Measurements from ENCODE around the gene GAGE12F. TPM values are rescaled to one million over a fixed set of nuclear protein-coding genes. Genes with fewer than 3 reads are reported as not detected.
"Not testable (repeated sequence)": the region's sequence is repeated elsewhere in the genome, so short reads cannot be mapped to it uniquely, and the experiment has no call there.

The GAGE12F gene, protein sequence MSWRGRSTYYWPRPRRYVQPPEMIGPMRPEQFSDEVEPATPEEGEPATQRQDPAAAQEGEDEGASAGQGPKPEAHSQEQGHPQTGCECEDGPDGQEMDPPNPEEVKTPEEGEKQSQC
- not detected for total RNA-seq

DNA sequence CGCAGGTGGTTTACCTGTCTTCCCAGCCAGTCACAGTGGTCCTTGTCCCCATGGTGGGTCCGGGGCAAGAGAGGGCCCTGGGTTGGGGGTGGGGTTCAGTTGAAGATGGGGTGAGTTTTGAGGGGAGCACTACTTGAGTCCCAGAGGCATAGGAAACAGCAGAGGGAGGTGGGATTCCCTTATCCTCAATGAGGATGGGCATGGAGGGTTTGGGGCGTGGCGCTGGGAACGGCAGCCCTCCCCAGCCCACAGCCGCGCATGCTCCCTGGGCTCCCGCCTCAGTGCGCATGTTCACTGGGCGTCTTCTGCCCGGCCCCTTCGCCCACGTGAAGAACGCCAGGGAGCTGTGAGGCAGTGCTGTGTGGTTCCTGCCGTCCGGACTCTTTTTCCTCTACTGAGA is at the start of gene GAGE12F:
TSS of gene GAGE12F (plus strand) at position 301 of the 400 bp plus-strand sequence. CDS start 1,155 bp downstream, outside the sequence.
- H3K27ac ChIP-seq; H3K27me3 ChIP-seq; H3K4me3 ChIP-seq; H3K9me3 ChIP-seq; DNase-seq; H3K4me1 ChIP-seq; H3K36me3 ChIP-seq; intact Hi-C loops (cut with DNase I): not testable (repeated sequence)
- WGBS, 2 donors, result no CpG with 5 or more reads among the region's 16 CpGs

DNA sequence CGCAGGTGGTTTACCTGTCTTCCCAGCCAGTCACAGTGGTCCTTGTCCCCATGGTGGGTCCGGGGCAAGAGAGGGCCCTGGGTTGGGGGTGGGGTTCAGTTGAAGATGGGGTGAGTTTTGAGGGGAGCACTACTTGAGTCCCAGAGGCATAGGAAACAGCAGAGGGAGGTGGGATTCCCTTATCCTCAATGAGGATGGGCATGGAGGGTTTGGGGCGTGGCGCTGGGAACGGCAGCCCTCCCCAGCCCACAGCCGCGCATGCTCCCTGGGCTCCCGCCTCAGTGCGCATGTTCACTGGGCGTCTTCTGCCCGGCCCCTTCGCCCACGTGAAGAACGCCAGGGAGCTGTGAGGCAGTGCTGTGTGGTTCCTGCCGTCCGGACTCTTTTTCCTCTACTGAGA is 28.8 kb upstream of the GAGE12F start, which contains the start of gene GAGE12C:
TSS of gene GAGE12C (plus strand) at position 301 of the 400 bp plus-strand sequence. CDS start 1,155 bp downstream, outside the sequence.
- H3K9me3 ChIP-seq; H3K4me3 ChIP-seq; H3K4me1 ChIP-seq; intact Hi-C loops (cut with DNase I); H3K27me3 ChIP-seq; H3K27ac ChIP-seq; DNase-seq; H3K36me3 ChIP-seq: not testable (repeated sequence)
- no CpG with 5 or more reads among the region's 16 CpGs for WGBS, 2 donors

DNA sequence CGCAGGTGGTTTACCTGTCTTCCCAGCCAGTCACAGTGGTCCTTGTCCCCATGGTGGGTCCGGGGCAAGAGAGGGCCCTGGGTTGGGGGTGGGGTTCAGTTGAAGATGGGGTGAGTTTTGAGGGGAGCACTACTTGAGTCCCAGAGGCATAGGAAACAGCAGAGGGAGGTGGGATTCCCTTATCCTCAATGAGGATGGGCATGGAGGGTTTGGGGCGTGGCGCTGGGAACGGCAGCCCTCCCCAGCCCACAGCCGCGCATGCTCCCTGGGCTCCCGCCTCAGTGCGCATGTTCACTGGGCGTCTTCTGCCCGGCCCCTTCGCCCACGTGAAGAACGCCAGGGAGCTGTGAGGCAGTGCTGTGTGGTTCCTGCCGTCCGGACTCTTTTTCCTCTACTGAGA is 19.2 kb upstream of the GAGE12F start, which contains the start of gene GAGE12D:
TSS of gene GAGE12D (plus strand) at position 301 of the 400 bp plus-strand sequence. CDS start 1,155 bp downstream, outside the sequence.
- intact Hi-C loops (cut with DNase I), result not testable (repeated sequence)
- no CpG with 5 or more reads among the region's 16 CpGs for WGBS, 2 donors

DNA sequence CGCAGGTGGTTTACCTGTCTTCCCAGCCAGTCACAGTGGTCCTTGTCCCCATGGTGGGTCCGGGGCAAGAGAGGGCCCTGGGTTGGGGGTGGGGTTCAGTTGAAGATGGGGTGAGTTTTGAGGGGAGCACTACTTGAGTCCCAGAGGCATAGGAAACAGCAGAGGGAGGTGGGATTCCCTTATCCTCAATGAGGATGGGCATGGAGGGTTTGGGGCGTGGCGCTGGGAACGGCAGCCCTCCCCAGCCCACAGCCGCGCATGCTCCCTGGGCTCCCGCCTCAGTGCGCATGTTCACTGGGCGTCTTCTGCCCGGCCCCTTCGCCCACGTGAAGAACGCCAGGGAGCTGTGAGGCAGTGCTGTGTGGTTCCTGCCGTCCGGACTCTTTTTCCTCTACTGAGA is 9.7 kb upstream of the GAGE12F start, which contains the start of gene GAGE12E:
TSS of gene GAGE12E (plus strand) at position 301 of the 400 bp plus-strand sequence. CDS start 1,155 bp downstream, outside the sequence.
- H3K36me3 ChIP-seq; intact Hi-C loops (cut with DNase I); H3K4me1 ChIP-seq; DNase-seq; H3K9me3 ChIP-seq; H3K4me3 ChIP-seq; H3K27ac ChIP-seq; H3K27me3 ChIP-seq: not testable (repeated sequence)
- no CpG with 5 or more reads among the region's 16 CpGs for WGBS, 2 donors

More for the DNA sequence above, 19.2 kb upstream of the GAGE12F start, which contains the start of gene GAGE12D:
- not testable (repeated sequence) for H3K27ac ChIP-seq, H3K27me3 ChIP-seq, H3K4me1 ChIP-seq, H3K9me3 ChIP-seq, H3K36me3 ChIP-seq, H3K4me3 ChIP-seq, DNase-seq

DNA sequence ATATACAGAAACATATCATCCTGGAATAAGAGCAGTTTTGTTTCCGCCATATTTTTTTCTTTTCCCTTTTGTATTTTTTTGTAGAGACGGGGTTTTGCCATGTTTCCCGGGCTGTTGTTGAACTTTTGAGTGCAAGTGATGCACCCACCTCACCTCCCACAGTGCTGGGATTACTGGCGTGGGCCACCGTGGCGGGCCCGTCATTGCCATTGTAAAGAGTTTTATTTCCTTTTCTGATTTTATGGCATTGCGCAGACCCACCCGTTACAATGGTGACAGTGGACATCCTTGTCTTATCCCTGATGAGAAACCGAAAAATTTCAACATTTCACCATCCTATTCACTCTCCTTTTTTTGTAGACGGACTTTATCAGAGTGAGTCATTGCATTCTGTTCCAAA is 8.1 kb downstream of the GAGE12F start:
- H3K4me3 ChIP-seq; H3K4me1 ChIP-seq; DNase-seq; H3K36me3 ChIP-seq; H3K27ac ChIP-seq; H3K9me3 ChIP-seq; intact Hi-C loops (cut with DNase I); H3K27me3 ChIP-seq: not testable (repeated sequence)
- no CpG with 5 or more reads among the region's 11 CpGs for WGBS, 2 donors

DNA sequence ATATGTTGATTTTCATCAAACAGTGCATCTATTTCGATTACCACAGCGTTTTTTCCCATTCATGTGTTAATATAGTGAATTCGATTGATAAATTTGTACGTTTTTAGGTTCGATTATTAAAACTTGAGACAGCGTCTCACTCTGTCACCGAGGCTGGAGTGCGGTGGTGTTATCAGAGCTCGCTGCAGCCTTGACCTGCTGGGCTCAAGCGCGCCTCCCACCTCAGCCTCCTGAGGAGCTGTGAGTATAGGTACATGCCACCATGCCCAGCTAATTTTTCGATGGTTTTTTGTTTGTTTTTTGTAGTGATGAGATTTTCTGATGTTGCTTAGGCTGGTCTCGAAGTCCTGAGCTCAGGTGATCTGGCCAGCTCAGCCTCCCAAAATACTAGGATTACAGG is 8.5 kb downstream of the GAGE12F start:
- intact Hi-C loops (cut with DNase I); DNase-seq: not testable (repeated sequence)

DNA sequence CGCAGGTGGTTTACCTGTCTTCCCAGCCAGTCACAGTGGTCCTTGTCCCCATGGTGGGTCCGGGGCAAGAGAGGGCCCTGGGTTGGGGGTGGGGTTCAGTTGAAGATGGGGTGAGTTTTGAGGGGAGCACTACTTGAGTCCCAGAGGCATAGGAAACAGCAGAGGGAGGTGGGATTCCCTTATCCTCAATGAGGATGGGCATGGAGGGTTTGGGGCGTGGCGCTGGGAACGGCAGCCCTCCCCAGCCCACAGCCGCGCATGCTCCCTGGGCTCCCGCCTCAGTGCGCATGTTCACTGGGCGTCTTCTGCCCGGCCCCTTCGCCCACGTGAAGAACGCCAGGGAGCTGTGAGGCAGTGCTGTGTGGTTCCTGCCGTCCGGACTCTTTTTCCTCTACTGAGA is 9.5 kb downstream of the GAGE12F start, which contains the start of gene GAGE12G:
TSS of gene GAGE12G (plus strand) at position 301 of the 400 bp plus-strand sequence. CDS start 1,155 bp downstream, outside the sequence.
- H3K4me3 ChIP-seq; H3K9me3 ChIP-seq; H3K4me1 ChIP-seq; intact Hi-C loops (cut with DNase I); H3K27ac ChIP-seq; H3K27me3 ChIP-seq; DNase-seq; H3K36me3 ChIP-seq: not testable (repeated sequence)
- no CpG with 5 or more reads among the region's 16 CpGs for WGBS, 2 donors

More for the DNA sequence above, 8.5 kb downstream of the GAGE12F start:
- not testable (repeated sequence) for H3K27me3 ChIP-seq, H3K4me1 ChIP-seq, H3K36me3 ChIP-seq, H3K9me3 ChIP-seq, H3K27ac ChIP-seq, H3K4me3 ChIP-seq
- WGBS, 2 donors, result 91% methylated on average over 8 of the region's 13 CpGs; no CpG with 5 or more reads in 1 of the 2 donors

DNA sequence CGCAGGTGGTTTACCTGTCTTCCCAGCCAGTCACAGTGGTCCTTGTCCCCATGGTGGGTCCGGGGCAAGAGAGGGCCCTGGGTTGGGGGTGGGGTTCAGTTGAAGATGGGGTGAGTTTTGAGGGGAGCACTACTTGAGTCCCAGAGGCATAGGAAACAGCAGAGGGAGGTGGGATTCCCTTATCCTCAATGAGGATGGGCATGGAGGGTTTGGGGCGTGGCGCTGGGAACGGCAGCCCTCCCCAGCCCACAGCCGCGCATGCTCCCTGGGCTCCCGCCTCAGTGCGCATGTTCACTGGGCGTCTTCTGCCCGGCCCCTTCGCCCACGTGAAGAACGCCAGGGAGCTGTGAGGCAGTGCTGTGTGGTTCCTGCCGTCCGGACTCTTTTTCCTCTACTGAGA is 19.0 kb downstream of the GAGE12F start, which contains the start of gene GAGE12H:
TSS of gene GAGE12H (plus strand) at position 301 of the 400 bp plus-strand sequence. CDS start 1,155 bp downstream, outside the sequence.
- intact Hi-C loops (cut with DNase I); H3K27ac ChIP-seq; H3K27me3 ChIP-seq; DNase-seq; H3K9me3 ChIP-seq; H3K4me3 ChIP-seq; H3K36me3 ChIP-seq; H3K4me1 ChIP-seq: not testable (repeated sequence)
- no CpG with 5 or more reads among the region's 16 CpGs for WGBS, 2 donors

DNA sequence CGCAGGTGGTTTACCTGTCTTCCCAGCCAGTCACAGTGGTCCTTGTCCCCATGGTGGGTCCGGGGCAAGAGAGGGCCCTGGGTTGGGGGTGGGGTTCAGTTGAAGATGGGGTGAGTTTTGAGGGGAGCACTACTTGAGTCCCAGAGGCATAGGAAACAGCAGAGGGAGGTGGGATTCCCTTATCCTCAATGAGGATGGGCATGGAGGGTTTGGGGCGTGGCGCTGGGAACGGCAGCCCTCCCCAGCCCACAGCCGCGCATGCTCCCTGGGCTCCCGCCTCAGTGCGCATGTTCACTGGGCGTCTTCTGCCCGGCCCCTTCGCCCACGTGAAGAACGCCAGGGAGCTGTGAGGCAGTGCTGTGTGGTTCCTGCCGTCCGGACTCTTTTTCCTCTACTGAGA is 28.6 kb downstream of the GAGE12F start, which contains the start of gene GAGE2A:
TSS of gene GAGE2A (plus strand) at position 301 of the 400 bp plus-strand sequence. CDS start 1,155 bp downstream, outside the sequence.
- H3K4me1 ChIP-seq; H3K36me3 ChIP-seq; intact Hi-C loops (cut with DNase I); DNase-seq; H3K4me3 ChIP-seq; H3K9me3 ChIP-seq; H3K27ac ChIP-seq; H3K27me3 ChIP-seq: not testable (repeated sequence)
- WGBS, 2 donors, result no CpG with 5 or more reads among the region's 16 CpGs

DNA sequence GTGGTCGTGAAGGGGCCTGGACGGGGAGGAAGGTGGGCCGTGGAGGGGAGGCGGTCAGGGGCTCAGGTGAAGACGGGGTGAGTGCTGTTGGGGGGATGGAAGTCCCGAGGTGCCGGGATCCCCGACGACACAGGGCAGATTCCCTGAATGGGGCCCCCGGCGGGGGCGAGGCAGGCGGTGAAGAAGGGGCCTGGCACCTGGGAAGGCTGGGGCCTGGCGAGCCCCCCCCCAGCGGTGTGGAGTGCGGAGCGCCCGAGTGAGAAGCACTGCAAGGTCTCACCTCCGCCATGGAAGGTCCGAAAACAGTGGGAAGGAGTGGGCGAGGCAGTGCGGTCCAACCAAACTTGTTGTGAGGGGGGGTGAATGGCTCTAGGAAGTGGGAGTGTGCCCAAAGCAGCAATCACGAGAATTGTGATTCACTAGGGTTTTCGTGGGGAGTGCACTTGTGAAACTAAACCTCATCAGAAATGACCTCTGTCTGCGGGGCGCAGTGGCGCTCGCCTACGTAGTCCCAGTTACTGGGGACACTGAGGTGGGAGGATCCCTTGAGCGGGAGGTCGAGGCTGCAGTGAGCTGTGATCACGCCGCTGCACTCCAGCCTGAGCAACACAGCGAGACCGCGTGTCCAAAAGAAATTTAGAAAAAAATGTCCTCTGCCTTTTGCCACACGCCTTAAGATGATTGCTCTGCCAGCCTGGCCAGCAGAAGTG is 29.3 kb downstream of the GAGE12F start:
- WGBS, 2 donors, result 91 to 92% methylated on average over 13 to 25 of the region's 37 CpGs
- not testable (repeated sequence) for H3K9me3 ChIP-seq

DNA sequence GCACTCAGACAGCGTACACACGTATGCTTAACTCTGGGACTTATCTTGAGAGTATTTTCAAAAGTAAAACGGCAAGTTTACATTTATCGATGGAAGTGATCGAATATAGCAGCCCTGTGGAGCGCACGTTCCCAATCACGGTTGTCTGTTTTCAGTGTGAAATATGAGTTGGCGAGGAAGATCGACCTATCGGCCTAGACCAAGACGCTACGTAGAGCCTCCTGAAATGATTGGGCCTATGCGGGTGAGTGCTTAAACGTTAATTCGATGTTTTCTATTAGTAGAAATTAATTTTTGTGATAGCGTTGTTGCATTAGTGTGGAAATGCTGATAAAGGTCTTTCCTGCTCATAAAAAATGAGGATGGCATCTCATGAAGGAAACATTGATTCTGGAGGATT is 29.8 kb downstream of the GAGE12F start:
- WGBS, 2 donors, result 89 to 92% methylated on average over 13 to 15 of the region's 17 CpGs
- H3K4me1 ChIP-seq; H3K27me3 ChIP-seq; H3K9me3 ChIP-seq; H3K36me3 ChIP-seq; intact Hi-C loops (cut with DNase I); H3K27ac ChIP-seq; DNase-seq; H3K4me3 ChIP-seq: not testable (repeated sequence)

More for the DNA sequence above, 29.3 kb downstream of the GAGE12F start:
- DNase-seq; H3K4me3 ChIP-seq; intact Hi-C loops (cut with DNase I); H3K36me3 ChIP-seq; H3K27ac ChIP-seq; H3K27me3 ChIP-seq; H3K4me1 ChIP-seq: not testable (repeated sequence)

DNA sequence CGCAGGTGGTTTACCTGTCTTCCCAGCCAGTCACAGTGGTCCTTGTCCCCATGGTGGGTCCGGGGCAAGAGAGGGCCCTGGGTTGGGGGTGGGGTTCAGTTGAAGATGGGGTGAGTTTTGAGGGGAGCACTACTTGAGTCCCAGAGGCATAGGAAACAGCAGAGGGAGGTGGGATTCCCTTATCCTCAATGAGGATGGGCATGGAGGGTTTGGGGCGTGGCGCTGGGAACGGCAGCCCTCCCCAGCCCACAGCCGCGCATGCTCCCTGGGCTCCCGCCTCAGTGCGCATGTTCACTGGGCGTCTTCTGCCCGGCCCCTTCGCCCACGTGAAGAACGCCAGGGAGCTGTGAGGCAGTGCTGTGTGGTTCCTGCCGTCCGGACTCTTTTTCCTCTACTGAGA is 38.1 kb downstream of the GAGE12F start, which contains the start of gene GAGE1:
TSS of gene GAGE1 (plus strand) at position 301 of the 400 bp plus-strand sequence. CDS start 1,155 bp downstream, outside the sequence.
- H3K9me3 ChIP-seq; H3K4me3 ChIP-seq; DNase-seq; H3K36me3 ChIP-seq; H3K27ac ChIP-seq; H3K4me1 ChIP-seq; H3K27me3 ChIP-seq; intact Hi-C loops (cut with DNase I): not testable (repeated sequence)
- no CpG with 5 or more reads among the region's 16 CpGs for WGBS, 2 donors
